Cardiac muscle cell (in vitro differentiated cells and primary cell): Measurements from ENCODE around the gene IL1RN. TPM values are rescaled to one million over a fixed set of nuclear protein-coding genes. Genes with fewer than 3 reads are reported as not detected.

Experiments used
- DNase-seq, 2 donors: peaks; one replicate each; pipeline versions ENCODE4 v3.0.0 to v3.0.0-alpha.2; 2010 to 2017; ENCODE audit warnings: low read depth in 1 of 2, low spot score in 1 of 2
- H3K27ac ChIP-seq: fragments of 200-600 bp; sonication (generic); 2 replicates; pipeline ENCODE4 v1.5.1; 2016
- H3K27me3 ChIP-seq: fragments of 200-600 bp; sonication (generic); 2 replicates; pipeline ENCODE4 v1.6.0; 2016; ENCODE audit warnings: control low read depth
- H3K36me3 ChIP-seq: fragments of 200-600 bp; sonication (generic); 2 replicates; pipeline ENCODE4 v1.5.1; 2016; ENCODE audit warnings: control low read depth
- H3K4me1 ChIP-seq: fragments of 200-600 bp; sonication (generic); 2 replicates; pipeline ENCODE4 v1.8.1; 2017; ENCODE audit warnings: low read depth, mild to moderate bottlenecking, mixed run types
- H3K4me3 ChIP-seq: fragments of 200-600 bp; sonication (generic); 2 replicates; pipeline ENCODE4 v1.5.1; 2016; ENCODE audit warnings: mild to moderate bottlenecking
- H3K9me3 ChIP-seq: fragments of 200-600 bp; sonication (generic); 2 replicates; pipeline ENCODE4 v1.5.1; 2017; ENCODE audit warnings: low read depth, mild to moderate bottlenecking, control low read depth
- CTCF ChIP-seq: IDR thresholded peaks from 2 replicates; pipeline ENCODE4 v1.5.1; 2012; ENCODE audit warnings: low read depth, mild to moderate bottlenecking, low read length
- polyA plus RNA-seq: library from polyadenylated mRNA; unstranded; fragments of >200 nt; fragmentation: Nextera tagmentation; extraction: Ambion mirVana; gene quantifications from 2 replicates; pipeline ENCODE4 v1.2.1, GENCODE V29; 2016
- total RNA-seq: library from RNA; depleted of rRNA; stranded (reverse); fragments of >200 nt; gene quantifications from 2 replicates; pipeline ENCODE4 v1.2.3, GENCODE V29; 2016

The IL1RN gene
- total and polyA plus RNA-seq, 2 experiments from 2014 or later, result not detected

- H3K27ac ChIP-seq, result no peak overlapping the region
- no peaks in the 10 kb centered on the region for H3K9me3 ChIP-seq
- no peak overlapping the region for H3K4me3 ChIP-seq
- no peaks in the 10 kb centered on the region for H3K4me1 ChIP-seq
- no peak for DNase-seq
- no peaks in the 10 kb centered on the region for H3K36me3 ChIP-seq
- no peaks in the 10 kb centered on the region for H3K27me3 ChIP-seq
- no peak for TF ChIP-seq CTCF
These were observed 47.0 kb downstream of the IL1RN start for GRCh38 chr2:113174376-113174750.

- H3K27ac ChIP-seq, result no peak overlapping the region
- TF ChIP-seq CTCF, result no peak
- no peaks in the 10 kb centered on the region for H3K9me3 ChIP-seq
- H3K4me1 ChIP-seq, result no peaks in the 10 kb centered on the region
- H3K27me3 ChIP-seq, result no peaks in the 10 kb centered on the region
- H3K4me3 ChIP-seq, result no peak overlapping the region
- no peaks in the 10 kb centered on the region for H3K36me3 ChIP-seq
- no peak for DNase-seq
These were observed 47.7 kb downstream of the IL1RN start for GRCh38 chr2:113175042-113175628.

- DNase-seq, result no peak
- Histone ChIP-seq H3K4me1 (no peaks in the 10 kb centered on the region), H3K4me3 (no peak overlapping the region), H3K9me3 (no peaks in the 10 kb centered on the region), H3K27ac (no peak overlapping the region), H3K27me3 (no peaks in the 10 kb centered on the region), H3K36me3 (no peaks in the 10 kb centered on the region)
- no peak for TF ChIP-seq CTCF
These were observed 48.6 kb downstream of the IL1RN start for GRCh38 chr2:113175736-113176695.

GRCh38 chr2:113176696-113177355 is 49.4 kb downstream of the IL1RN start:
- Histone ChIP-seq H3K27ac (no peak overlapping the region), H3K4me3 (no peak overlapping the region), H3K4me1 (peaks cover 7% of the 10 kb centered on the region), H3K9me3 (no peaks in the 10 kb centered on the region), H3K27me3 (no peaks in the 10 kb centered on the region), H3K36me3 (no peaks in the 10 kb centered on the region)
- no peak for DNase-seq
- no peak for TF ChIP-seq CTCF

- H3K4me3 ChIP-seq, result no peak overlapping the region
- no peak overlapping the region for H3K27ac ChIP-seq
- no peak for DNase-seq
These were observed 50.8 kb downstream of the IL1RN start for GRCh38 chr2:113178069-113178746.

More at GRCh38 chr2:113178069-113178746, 50.8 kb downstream of the IL1RN start:
- Histone ChIP-seq H3K36me3 (no peaks in the 10 kb centered on the region), H3K27me3 (no peaks in the 10 kb centered on the region), H3K4me1 (peaks cover 7% of the 10 kb centered on the region), H3K9me3 (no peaks in the 10 kb centered on the region)
- TF ChIP-seq CTCF, result no peak
